HG02798 (cell line): ENCODE measurements around the gene MN1.

Experiments used
- ATAC-seq: cut with Tn5 transposase; IDR thresholded peaks from one replicate; pipeline ENCODE4 v1.9.1; 2021; ENCODE audit warnings: mild to moderate bottlenecking; ENCODE audit not compliant: unreplicated experiment, poor library complexity

MN1 gene

GRCh38 chr22:27827604-27828587 lies 26.3 kb upstream of the MN1 start:
- ATAC-seq, result no peak

GRCh38 chr22:27825174-27825573 lies 23.6 kb upstream of the MN1 start:
- no peak for ATAC-seq

- no peak for ATAC-seq
These were observed 21.7 kb upstream of the MN1 start for GRCh38 chr22:27823221-27823620.

GRCh38 chr22:27820896-27821866 lies 19.6 kb upstream of the MN1 start:
- no peak for ATAC-seq

- ATAC-seq, result no peak
These were observed 15.0 kb upstream of the MN1 start for GRCh38 chr22:27816552-27816951.

DNA sequence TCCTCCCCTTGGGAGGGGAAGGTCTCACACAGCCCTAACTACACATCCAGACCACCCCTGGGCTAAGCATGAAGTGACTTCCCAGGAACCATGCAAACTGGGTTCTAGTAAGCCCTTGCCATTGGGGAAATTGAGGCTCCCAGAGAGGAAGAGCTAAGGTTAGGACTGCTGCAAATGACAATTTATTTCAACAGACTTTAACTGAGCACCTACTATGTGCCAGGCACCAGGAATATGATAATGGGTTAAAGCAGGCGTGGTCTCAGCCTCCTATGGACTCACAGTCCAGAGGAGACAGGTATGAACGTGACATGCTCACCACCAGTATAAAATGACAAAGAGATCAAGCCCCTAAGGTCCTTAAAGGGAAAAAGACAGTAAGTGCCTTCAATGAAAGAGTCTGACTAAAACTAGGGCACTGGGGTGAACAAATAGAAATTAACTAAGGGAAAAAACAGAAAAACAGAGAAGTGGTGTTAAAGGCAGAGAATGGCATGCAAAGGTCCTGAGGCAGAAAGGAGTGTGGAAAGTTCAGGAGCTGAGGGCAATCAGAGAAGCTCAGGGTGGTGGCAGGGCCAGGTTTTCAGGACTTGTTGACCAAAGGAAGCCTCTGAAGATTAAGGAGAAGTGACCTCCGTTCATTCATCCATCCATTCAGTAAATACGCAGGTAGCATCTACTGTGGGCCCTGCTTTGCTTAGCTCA lies 14.4 kb upstream of the MN1 start:
- no peak for ATAC-seq

GRCh38 chr22:27814993-27815392 lies 13.4 kb upstream of the MN1 start:
- ATAC-seq, result no peak

- ATAC-seq, result no peak
These were observed 10.2 kb upstream of the MN1 start for GRCh38 chr22:27811778-27812177.

DNA sequence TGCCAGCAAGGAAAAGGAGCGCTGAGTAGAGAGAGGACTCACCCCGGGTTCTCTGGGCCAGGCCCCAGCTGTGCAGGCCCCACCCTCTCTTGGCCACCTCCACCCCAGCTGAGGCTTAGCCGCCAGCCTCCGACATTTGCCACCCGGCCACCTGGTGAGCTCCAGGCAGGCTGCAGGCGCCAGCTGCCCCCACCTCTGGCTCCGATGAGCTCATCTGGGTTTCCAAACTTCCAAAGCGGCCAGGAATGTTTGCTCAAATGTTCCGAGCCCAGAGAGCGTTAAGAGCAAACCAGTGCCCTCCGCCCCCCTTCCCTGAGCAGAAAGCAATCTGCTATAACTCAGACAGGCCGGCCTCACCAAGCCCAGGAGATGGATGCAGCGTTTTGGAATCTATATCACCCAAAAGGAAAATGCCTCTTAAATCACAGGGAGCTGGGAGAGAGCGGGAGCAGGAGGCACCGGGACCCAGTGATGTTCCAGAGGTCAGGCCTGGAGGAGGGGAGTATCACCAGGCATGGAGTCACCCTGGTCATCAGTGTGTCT lies 9.1 kb upstream of the MN1 start:
- ATAC-seq, result no peak

DNA sequence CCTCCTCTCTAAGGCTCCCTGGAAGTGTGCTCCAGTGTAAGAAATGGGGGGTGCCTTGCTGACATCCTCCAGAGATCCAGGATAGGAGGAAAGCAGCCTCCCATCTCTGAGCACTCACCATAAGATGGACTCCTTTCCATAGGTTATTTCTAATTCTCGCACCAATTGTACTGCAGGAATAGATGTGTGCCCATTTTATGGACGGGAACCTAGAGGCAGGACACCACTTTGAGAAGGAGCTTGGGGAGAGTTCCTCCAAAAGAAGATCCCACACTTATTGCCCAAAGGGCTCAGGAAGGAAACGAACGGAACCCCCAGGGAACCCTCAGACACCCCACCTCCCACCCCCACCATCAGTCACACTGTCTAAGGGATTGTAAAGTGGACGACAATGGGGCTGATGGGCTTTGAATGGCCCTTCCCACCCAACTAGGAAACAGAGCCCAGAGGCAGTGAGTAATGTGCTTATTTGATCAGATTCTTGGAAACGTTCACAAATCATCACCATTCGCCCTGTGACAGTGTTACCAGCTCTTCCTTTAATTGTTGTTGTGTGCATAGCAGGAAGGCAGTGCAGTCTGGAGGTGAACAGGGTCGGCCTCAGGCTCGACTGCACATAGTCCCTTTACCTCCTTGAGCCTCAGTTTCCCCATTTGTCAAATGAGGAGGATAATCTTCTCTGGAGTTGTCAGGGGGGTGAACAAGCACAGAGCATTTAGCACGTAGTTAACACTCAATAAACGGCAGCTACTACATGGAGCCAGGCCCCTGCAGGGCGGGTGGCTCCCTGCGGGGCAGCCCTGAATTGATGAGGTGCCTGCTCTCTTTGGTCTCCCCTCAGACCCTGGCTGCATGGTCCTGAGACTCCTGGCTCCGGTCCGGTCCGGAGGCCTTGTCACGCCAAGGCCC lies 8.4 kb upstream of the MN1 start:
- ATAC-seq, result no peak

DNA sequence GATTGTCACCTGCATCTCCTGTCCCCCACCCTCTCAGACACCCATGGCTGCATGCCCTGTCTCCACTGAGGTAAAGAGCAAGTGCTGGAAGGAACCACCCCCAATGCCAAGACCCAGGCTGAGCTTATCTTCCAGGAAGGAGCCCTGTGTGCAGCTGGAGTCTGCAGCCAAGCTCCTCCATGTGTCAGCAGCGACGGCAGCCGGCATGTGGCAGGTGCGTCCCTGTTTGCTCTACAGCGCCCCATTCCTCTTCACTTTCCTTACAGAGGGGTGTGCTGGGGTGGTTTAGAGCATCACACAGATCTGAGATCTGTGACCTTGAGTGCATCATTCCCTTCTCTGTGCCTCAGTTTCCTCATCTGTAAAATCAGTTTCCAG lies 7.7 kb upstream of the MN1 start:
- ATAC-seq, result no peak

DNA sequence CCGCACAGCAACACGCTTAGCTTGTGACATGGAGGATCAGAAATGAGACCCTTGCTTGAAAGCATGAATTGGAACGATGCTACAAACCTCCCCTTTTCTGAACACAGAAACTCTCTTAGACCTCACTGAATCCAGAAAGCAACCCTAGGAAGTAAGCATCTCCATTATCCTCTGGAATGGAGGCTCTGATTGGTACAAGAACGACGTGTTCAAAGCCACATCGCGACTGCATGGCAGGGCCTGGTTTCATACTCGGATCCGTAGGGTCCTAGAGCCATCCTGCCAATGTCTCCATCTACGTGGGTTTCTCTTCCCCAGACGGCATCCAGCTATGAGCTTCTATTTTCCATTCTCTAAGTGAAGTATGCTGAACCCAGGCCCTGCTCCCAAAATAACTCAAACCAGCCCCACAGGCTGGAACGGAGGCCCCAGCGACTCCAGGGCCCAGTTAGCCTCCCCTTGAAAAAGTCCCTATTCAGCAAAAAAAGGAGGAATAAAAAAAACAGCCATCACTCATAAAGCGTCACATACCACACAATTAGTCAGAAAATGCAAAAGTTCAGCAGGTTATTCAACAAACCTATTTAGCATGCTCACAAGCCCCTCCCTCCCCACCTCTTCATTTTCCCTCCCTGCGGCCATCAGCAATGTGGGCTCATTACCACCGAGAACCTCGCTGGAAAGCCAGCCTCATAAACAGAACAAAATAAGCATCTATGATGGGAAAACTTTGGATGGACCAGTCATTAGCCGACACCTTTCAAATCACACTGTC lies 7.1 kb upstream of the MN1 start:
- ATAC-seq, result no peak

DNA sequence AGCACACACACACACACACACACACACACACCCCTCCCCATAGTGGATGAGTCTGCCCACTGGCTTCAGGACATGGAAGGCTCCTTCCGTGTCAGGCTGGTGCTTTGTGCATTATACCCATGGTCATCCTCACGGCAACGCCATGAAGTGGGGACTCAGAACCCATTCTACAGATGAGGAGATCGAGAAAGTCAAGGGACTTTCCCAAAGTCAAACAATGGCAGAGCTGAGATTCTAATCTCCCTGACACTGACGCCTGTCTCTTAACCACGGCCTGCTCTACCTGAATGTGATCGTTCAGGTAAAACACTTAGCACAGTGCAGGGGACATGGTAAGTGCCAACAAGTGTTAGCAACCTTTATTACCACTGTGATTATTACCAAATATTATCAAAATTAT lies 4.3 kb upstream of the MN1 start:
- no peak for ATAC-seq

GRCh38 chr22:27804470-27805297 lies 3.1 kb upstream of the MN1 start:
- no peak for ATAC-seq

DNA sequence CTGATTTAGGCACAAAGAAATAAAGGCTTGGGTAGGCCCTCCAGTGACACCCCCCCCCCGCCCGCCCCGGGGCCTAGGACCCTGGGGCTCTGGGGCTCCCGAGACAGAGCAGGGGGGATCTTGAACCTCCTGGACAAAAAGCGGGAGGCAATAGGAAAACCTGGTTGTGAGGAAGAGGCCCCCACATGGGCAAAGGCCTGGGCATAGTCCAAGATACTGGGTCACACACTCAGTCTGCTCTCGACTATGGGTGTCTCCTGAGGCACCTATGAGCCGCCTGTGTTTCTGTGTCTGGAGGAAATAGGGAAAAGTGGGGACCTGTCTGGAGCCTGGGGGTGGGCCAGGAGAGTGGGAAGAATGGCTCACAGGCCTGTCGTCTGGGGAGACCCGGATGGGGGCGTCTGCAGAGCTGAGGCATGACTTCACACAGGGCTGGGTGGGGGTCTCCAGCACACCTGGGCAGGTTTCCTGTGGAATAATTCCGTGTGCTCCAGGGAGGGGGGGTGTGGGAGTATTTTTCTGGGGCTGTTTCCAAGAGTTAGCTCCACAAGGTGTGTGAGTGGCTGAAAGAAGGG lies 2.4 kb upstream of the MN1 start:
- no peak for ATAC-seq

DNA sequence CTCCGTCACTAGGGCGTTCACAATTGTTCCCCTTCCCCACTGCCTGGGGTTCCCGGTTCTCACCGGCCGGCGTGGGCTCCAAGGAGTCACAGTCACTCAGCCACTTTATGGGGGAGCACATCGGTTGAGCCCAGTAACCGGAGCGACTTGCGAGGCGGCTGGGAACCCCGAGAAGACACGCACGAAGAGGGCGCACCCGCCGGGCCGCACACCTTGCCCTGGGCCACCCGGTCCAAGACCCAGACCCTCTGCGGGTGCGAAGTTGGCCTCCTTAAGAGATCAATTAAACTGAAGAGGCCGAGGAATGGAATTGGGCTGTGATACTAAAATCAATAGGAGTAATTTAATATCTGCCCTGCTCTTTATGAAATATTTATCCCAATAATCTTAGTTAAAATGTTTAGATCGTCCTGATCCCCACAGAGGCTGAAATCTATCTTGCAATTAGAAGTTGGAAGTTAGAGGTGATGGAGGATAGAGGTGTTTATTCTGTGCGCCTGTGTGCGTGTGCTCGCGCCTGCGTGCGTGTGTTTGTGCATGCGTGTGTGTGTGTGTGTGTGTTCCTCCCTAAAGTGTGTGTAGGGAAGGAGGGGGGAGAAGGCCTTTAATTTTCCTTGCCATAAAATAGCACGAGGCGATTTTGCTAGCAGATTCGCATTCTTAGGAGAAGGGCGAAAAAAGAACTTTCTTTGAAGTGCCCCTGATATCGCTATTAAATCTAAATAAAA lies 954 bp upstream of the MN1 start:
- ATAC-seq, result no peak

GRCh38 chr22:27801202-27801615 lies 347 bp downstream of the MN1 start:
- ATAC-seq, result no peak
